A549 (cell line): ENCODE measurements around the gene LCP1. TPM values are rescaled to one million over a fixed set of nuclear protein-coding genes. Genes with fewer than 3 reads are reported as not detected.

Source experiments
- ATAC-seq, 2 experiments: fragments of 200-7000 bp in 1 of 2; fragments of >200 bp in 1 of 2; cut with Nextera tagmentation in 1 of 2; cut with Tn5 transposase in 1 of 2; 3 replicates each; pipeline versions ENCODE4 v1.8.0 to v1.9.1; 2018 to 2020; ENCODE audit warnings: mild to moderate bottlenecking in 1 of 2, moderate library complexity in 1 of 2
- CTCF ChIA-PET: fragments of 300-600 bp; sonication (Branson Sonifier 250); formaldehyde crosslinking; extraction: SDS; loops from one replicate; lab custom pipeline; 2021; ENCODE audit warnings: antibody characterized with exemption, inconsistent platforms; lab: Yijun Ruan, JAX
- POLR2A ChIA-PET: fragments of 350-600 bp; formaldehyde crosslinking; extraction: SDS; loops from one replicate; lab custom pipeline; 2021; ENCODE audit warnings: antibody characterized with exemption, inconsistent platforms; lab: Yijun Ruan, JAX
- DNase-seq, 2 experiments: peaks; one replicate each; pipeline versions ENCODE4 v3.0.0 to v3.0.0-alpha.2; 2011 to 2016; ENCODE audit warnings: low read depth in 1 of 2, low spot score in 1 of 2
- FAIRE-seq: peaks from 2 replicates; lab custom pipeline; 2011; peaks lifted over from hg19 to GRCh38; lab: Jason Lieb, UNC
- H3K27ac ChIP-seq, 2 experiments: fragments of >200 bp; sonication (Bioruptor Twin); formaldehyde crosslinking; 3 replicates each; pipeline ENCODE4 v1.5.1; 2016 to 2017
- H3K4me1 ChIP-seq: fragments of >200 bp; sonication (Bioruptor Twin); formaldehyde crosslinking; 3 replicates; pipeline ENCODE4 v1.6.1; 2016
- H3K4me2 ChIP-seq: fragments of >200 bp; sonication (Bioruptor Twin); formaldehyde crosslinking; 3 replicates; pipeline ENCODE4 v1.6.1; 2016
- H3K4me3 ChIP-seq: fragments of >200 bp; sonication (Bioruptor Twin); formaldehyde crosslinking; 3 replicates; pipeline ENCODE4 v1.5.1; 2016
- H3K9me3 ChIP-seq: fragments of >200 bp; sonication (Bioruptor Twin); formaldehyde crosslinking; 3 replicates; pipeline ENCODE4 v1.6.1; 2016
- CBX2 ChIP-seq: fragments of 200-600 bp; sonication (generic); IDR thresholded peaks from 2 replicates; pipeline ENCODE4 v1.6.1; 2016; ENCODE audit warnings: low read depth, mild to moderate bottlenecking, borderline replicate concordance
- ELK1 ChIP-seq: fragments of 150-350 bp; IDR thresholded peaks from 2 replicates; pipeline ENCODE4 v1.6.1; 2014; ENCODE audit warnings: low read depth, mild to moderate bottlenecking, low read length
- EP300 ChIP-seq, 2 experiments: fragments of >200 bp; sonication (Bioruptor Twin); formaldehyde crosslinking; IDR thresholded peaks; 2 replicates in 1 of 2; 3 replicates in 1 of 2; pipeline ENCODE4 v1.6.1; 2016 to 2017
- FOSL2 ChIP-seq, 2 experiments: fragments of 450-650 bp in 1 of 2; fragments of >200 bp in 1 of 2; sonication (Bioruptor Twin) in 1 of 2; formaldehyde crosslinking; IDR thresholded peaks; 2 replicates each; pipeline versions ENCODE4 v1.5.0 to v1.6.1; 2016 to 2020; ENCODE audit warnings: mild to moderate bottlenecking in 1 of 2, moderate library complexity in 1 of 2
- FOXS1 ChIP-seq: fragments of 250-450 bp; sonication (Bioruptor Pico); IDR thresholded peaks from 2 replicates; pipeline ENCODE4 v1.5.0; 2020; ENCODE audit warnings: mild to moderate bottlenecking, moderate library complexity
- GATA3 ChIP-seq: IDR thresholded peaks from 2 replicates; pipeline ENCODE4 v1.6.1; 2012; ENCODE audit warnings: borderline replicate concordance
- HES2 ChIP-seq: fragments of >200 bp; sonication (Bioruptor Twin); formaldehyde crosslinking; IDR thresholded peaks from 2 replicates; pipeline ENCODE4 v1.6.1; 2016
- HOXB5 ChIP-seq: fragments of 250-450 bp; sonication (Bioruptor Pico); IDR thresholded peaks from 2 replicates; pipeline ENCODE4 v1.5.0; 2020; ENCODE audit warnings: mild to moderate bottlenecking, moderate library complexity
- JUNB ChIP-seq: fragments of >200 bp; sonication (Bioruptor Twin); formaldehyde crosslinking; IDR thresholded peaks from 2 replicates; pipeline ENCODE4 v1.6.1; 2016
- KDM1A ChIP-seq: fragments of 200-600 bp; sonication (generic); IDR thresholded peaks from 2 replicates; pipeline ENCODE4 v1.6.1; 2016; ENCODE audit warnings: low read depth, mild to moderate bottlenecking
- KDM5A ChIP-seq: fragments of 200-600 bp; sonication (generic); IDR thresholded peaks from 2 replicates; pipeline ENCODE4 v1.6.1; 2016; ENCODE audit warnings: antibody characterized with exemption, mild to moderate bottlenecking
- MYC ChIP-seq: IDR thresholded peaks from 2 replicates; pipeline ENCODE4 v1.6.1; 2012; ENCODE audit warnings: mild to moderate bottlenecking, inconsistent platforms, low read length, improper control_type of control experiment, borderline replicate concordance
- NFE2L2 ChIP-seq: fragments of 150-350 bp; conservative IDR thresholded peaks from 2 replicates; pipeline ENCODE4 v1.6.1; 2014; ENCODE audit warnings: low read length
- NPAS2 ChIP-seq: fragments of 250-450 bp; sonication (Bioruptor Pico); IDR thresholded peaks from 2 replicates; pipeline ENCODE4 v1.8.0; 2022; ENCODE audit warnings: mild to moderate bottlenecking, moderate library complexity, borderline replicate concordance
- RAD21 ChIP-seq, 2 experiments: fragments of >200 bp in 1 of 2; sonication (Bioruptor Twin) in 1 of 2; formaldehyde crosslinking in 1 of 2; IDR thresholded peaks in 1 of 2; conservative IDR thresholded peaks in 1 of 2; 2 replicates in 1 of 2; 3 replicates in 1 of 2; pipeline ENCODE4 v1.6.1; 2012 to 2018; ENCODE audit warnings: inconsistent platforms in 1 of 2
- RNF2 ChIP-seq: fragments of 200-600 bp; sonication (generic); IDR thresholded peaks from 2 replicates; pipeline ENCODE4 v1.6.1; 2016; ENCODE audit warnings: low read depth, mild to moderate bottlenecking, antibody characterized with exemption, moderate library complexity, borderline replicate concordance
- SMC3 ChIP-seq: fragments of >200 bp; sonication (Bioruptor Twin); formaldehyde crosslinking; IDR thresholded peaks from 3 replicates; pipeline ENCODE4 v1.6.1; 2018; ENCODE audit warnings: inconsistent platforms
- WGBS: methylation state at CpG from one replicate; pipeline ENCODE4 v1.1.6; 2017; ENCODE audit errors: missing lambda C conversion rate; 5-methylcytosine and 5-hydroxymethylcytosine counted together
- polyA plus RNA-seq, 4 experiments: library from polyadenylated mRNA; depleted of rRNA in 3 of 4; stranded (reverse); fragments of >200 nt; fragmentation: RNase III in 1 of 4; extraction: RNeasy Plus Mini Kit Qiagen cat#74134 plus additional on column Dnase treatment in 1 of 4; gene quantifications; 2 replicates in 3 of 4; 3 replicates in 1 of 4; pipeline ENCODE4 v1.2.3, GENCODE V29; 2011 to 2017
- TF ChIP-seq, protein P1 (sequence below): IDR thresholded peaks from 2 replicates; pipeline ENCODE4 v1.6.1; 2012; ENCODE audit warnings: low read depth, borderline replicate concordance
- TF ChIP-seq, protein P2 (sequence below): fragments of 450-650 bp; IDR thresholded peaks from 2 replicates; pipeline ENCODE4 v1.6.1; 2014; ENCODE audit warnings: antibody characterized with exemption
- TF ChIP-seq, protein P3 (sequence below): fragments of 200-600 bp; sonication (generic); IDR thresholded peaks from 2 replicates; pipeline ENCODE4 v1.6.1; 2016; ENCODE audit warnings: antibody characterized with exemption, mild to moderate bottlenecking, moderate library complexity

The LCP1 gene
- polyA plus RNA-seq, 2 of the 4 experiments (the other 2 are of a cell fraction), result 0.09 to 0.19 TPM

DNA sequence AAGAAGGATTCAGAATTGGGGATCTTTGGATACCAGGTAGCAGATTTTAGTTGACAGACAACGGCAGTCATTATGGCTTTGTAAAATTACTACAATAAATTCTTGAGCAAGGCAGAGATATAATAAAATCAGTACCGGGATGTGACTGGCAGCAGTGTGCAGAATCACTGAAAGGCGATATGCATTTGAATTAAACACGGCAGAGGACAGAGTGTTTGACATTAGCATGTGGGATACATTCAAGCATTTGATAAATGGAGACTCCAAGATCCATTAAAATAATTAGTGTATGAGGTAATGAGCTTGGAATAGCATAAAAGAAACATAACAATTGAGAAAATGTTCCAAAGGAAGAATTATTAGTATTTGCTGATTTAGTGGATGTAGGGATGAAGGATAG is 36.8 kb downstream of the LCP1 start (continued):
- TF ChIP-seq HES2, result no peak

GRCh38 chr13:46143184-46143701 is 38.7 kb downstream of the LCP1 start:
- FAIRE-seq, result no peak
- POLR2A ChIA-PET, result no interaction called here

GRCh38 chr13:46142776-46143175 is 39.2 kb downstream of the LCP1 start:
- Histone ChIP-seq H3K4me2 (peak overlapping the region; percentile 62), H3K27ac (no peak overlapping the region; a peak in 1 of 6 replicates), H3K4me3 (no peak overlapping the region; the same call in 2 of the 3 replicates), H3K9me3 (no peaks in the 10 kb centered on the region), H3K4me1 (peaks cover 24% of the 10 kb centered on the region)
- DNase-seq, result peak in 1 of 2 experiments; percentile 12
- CTCF ChIA-PET, result interaction anchor here (0.9 kb wide), 1 partner anchor 18 kb away, joined by 4 read pairs; no protein-coding TSS in a partner anchor
- POLR2A ChIA-PET, result no interaction called here
- ATAC-seq, result 0 out of 6 replicates have a peak, but pooled peaks of 1 of the 2 experiments have one; percentile 37
- TF ChIP-seq NPAS2 (no peak), NFE2L2 (no peak), CBX2 (no peak), MYC (no peak), EP300 (IDR thresholded peaks at IDR 0.05) (no peak)
- no peak for FAIRE-seq
- 8% methylated on average over 3 of the region's 3 CpGs for WGBS

More at GRCh38 chr13:46143184-46143701, 38.7 kb downstream of the LCP1 start:
- peak overlapping the region in 1 of 2 experiments; percentile 24; a peak in 1 of 6 replicates for H3K27ac ChIP-seq
- peak; percentile 54 to 84; a peak in 4 of 6 replicates for ATAC-seq
- WGBS, result 13% methylated on average over 4 of the region's 4 CpGs
- no peaks in the 10 kb centered on the region for H3K9me3 ChIP-seq
- TF ChIP-seq GATA3, result peak; percentile 64; the same call in 1 of the 2 replicates
- TF ChIP-seq, protein P1, sequence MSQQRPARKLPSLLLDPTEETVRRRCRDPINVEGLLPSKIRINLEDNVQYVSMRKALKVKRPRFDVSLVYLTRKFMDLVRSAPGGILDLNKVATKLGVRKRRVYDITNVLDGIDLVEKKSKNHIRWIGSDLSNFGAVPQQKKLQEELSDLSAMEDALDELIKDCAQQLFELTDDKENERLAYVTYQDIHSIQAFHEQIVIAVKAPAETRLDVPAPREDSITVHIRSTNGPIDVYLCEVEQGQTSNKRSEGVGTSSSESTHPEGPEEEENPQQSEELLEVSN, result no peak
- peaks cover 24% of the 10 kb centered on the region for H3K4me1 ChIP-seq
- H3K4me2 ChIP-seq, result peak overlapping the region; percentile 62
- DNase-seq, result peak in 1 of 2 experiments; percentile 69
- no peak overlapping the region; the same call in 2 of the 3 replicates for H3K4me3 ChIP-seq
- CTCF ChIA-PET, result interaction anchor here (0.9 kb wide), 1 partner anchor 17 kb away, joined by 4 read pairs; no protein-coding TSS in a partner anchor

- TF ChIP-seq SMC3 (no peak), KDM5A (no peak), HOXB5 (CRISPR knock-in tag) (no peak), KDM1A (no peak), FOXS1 (CRISPR knock-in tag) (no peak), RNF2 (no peak), JUNB (no peak), RAD21 (conservative IDR thresholded peaks at IDR 0.05 in 1 of 2, IDR thresholded peaks at IDR 0.05 in 1 of 2) (no peak), ELK1 (no peak), FOSL2 (IDR thresholded peaks at IDR 0.05) (no peak), FOSL2 (CRISPR knock-in tag; IDR thresholded peaks at IDR 0.05) (no peak)
- TF ChIP-seq, protein P2, sequence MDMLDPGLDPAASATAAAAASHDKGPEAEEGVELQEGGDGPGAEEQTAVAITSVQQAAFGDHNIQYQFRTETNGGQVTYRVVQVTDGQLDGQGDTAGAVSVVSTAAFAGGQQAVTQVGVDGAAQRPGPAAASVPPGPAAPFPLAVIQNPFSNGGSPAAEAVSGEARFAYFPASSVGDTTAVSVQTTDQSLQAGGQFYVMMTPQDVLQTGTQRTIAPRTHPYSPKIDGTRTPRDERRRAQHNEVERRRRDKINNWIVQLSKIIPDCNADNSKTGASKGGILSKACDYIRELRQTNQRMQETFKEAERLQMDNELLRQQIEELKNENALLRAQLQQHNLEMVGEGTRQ, result no peak
- TF ChIP-seq, protein P3, sequence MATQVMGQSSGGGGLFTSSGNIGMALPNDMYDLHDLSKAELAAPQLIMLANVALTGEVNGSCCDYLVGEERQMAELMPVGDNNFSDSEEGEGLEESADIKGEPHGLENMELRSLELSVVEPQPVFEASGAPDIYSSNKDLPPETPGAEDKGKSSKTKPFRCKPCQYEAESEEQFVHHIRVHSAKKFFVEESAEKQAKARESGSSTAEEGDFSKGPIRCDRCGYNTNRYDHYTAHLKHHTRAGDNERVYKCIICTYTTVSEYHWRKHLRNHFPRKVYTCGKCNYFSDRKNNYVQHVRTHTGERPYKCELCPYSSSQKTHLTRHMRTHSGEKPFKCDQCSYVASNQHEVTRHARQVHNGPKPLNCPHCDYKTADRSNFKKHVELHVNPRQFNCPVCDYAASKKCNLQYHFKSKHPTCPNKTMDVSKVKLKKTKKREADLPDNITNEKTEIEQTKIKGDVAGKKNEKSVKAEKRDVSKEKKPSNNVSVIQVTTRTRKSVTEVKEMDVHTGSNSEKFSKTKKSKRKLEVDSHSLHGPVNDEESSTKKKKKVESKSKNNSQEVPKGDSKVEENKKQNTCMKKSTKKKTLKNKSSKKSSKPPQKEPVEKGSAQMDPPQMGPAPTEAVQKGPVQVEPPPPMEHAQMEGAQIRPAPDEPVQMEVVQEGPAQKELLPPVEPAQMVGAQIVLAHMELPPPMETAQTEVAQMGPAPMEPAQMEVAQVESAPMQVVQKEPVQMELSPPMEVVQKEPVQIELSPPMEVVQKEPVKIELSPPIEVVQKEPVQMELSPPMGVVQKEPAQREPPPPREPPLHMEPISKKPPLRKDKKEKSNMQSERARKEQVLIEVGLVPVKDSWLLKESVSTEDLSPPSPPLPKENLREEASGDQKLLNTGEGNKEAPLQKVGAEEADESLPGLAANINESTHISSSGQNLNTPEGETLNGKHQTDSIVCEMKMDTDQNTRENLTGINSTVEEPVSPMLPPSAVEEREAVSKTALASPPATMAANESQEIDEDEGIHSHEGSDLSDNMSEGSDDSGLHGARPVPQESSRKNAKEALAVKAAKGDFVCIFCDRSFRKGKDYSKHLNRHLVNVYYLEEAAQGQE, result no peak
- no peak overlapping the region for H3K27ac ChIP-seq
- no peak overlapping the region for H3K4me3 ChIP-seq
- FAIRE-seq (no peak), DNase-seq (no peak), ATAC-seq (no peak)
- peaks cover 20% of the 10 kb centered on the region for H3K4me1 ChIP-seq
- no peaks in the 10 kb centered on the region for H3K9me3 ChIP-seq
- no peak overlapping the region for H3K4me2 ChIP-seq
- ChIA-PET POLR2A (no interaction called here), CTCF (interaction anchor here (2.5 to 6.2 kb wide), 2 partner anchors 13 to 20 kb away, joined by 16 to 31 read pairs; no protein-coding TSS in a partner anchor)
- 55% methylated on average over 2 of the region's 2 CpGs for WGBS
These were observed 41.9 kb downstream of the LCP1 start for GRCh38 chr13:46140044-46140443.
